DND-41 (cell line): ENCODE data around the gene TSPYL2.

Experiments used
- CTCF ChIP-seq: IDR thresholded peaks from 2 replicates; pipeline ENCODE4 v1.5.1; 2012; ENCODE audit warnings: borderline replicate concordance, low read length, moderate library complexity, mild to moderate bottlenecking; ENCODE audit not compliant: poor library complexity, severe bottlenecking; ENCODE audit errors: extremely low read depth
- EZH2 ChIP-seq: IDR thresholded peaks from 3 replicates; pipeline ENCODE4 v1.6.1; 2012; ENCODE audit warnings: borderline replicate concordance, low read depth, mild to moderate bottlenecking, moderate library complexity, low read length, inconsistent platforms; ENCODE audit not compliant: severe bottlenecking

- no peak for TF ChIP-seq CTCF
- no peak for TF ChIP-seq EZH2
Measured at GRCh38 chrX:53036149-53036548, 46.0 kb upstream of the TSPYL2 start.
